Measurements from ENCODE around the gene NPPC. TPM values are rescaled to one million over a fixed set of nuclear protein-coding genes. Genes with fewer than 3 reads are reported as not detected.

NPPC gene
- total RNA-seq: not detected in 2 replicates

GRCh38 chr2:231926180-231926741, at the start of gene NPPC:
Gene NPPC (minus strand): TSS chr2:231926396. CDS start chr2:231926249, 147 bp downstream.

DNA sequence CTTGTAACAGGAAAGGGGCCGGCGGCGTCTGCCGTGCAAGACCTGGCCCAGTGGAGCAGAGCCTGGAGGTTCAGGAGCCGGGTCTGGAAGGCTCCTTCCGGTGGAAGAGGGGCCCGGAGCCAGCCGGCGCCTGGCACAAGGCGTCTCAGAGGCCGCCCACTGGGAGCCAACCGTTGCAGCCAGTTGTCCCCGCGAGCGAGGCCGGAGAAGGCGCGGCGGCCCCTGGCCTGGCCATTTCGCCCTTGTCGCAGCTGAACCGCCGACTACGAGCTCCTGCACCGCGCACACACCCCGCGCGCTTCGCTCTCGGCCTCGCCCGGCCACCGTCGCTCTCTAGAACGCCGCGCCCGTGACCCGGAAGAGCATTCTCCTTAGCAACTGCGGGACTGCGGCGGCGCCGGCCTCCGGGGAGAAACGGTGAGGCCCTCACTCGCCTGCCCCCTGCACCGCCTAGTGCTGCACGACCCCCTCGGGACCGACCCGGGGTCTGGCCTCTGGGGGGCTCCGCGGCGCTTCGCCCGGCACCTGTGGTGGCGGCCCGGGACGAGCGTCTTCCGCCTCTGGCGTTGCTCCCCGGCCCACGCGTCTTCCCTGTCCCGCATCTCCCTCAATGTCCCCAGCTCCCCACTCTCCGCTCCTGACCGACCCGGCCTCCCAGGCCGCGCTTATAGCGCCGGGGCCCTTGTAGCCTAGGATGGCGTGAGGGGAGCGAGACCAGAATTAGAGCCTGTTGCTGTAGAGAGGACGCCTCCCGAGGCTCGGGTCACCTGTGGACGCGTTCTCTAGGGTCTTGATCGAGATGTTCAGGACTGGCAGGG, 35.4 kb upstream of the NPPC start, which contains the start of gene DIS3L2:
DIS3L2 (plus strand) TSS at position 365 of the 818 bp plus-strand sequence. CDS start 53,215 bp downstream, outside the sequence.

Other genes starting within 250 kb of the NPPC start
- gene PTMA, start 217.9 kb downstream of the NPPC start, total RNA-seq: 1,361 and 1,471 TPM in 2 replicates
- 20.0 and 26.4 TPM in 2 replicates for gene PDE6D, start 145.1 kb downstream of the NPPC start, total RNA-seq
- 17.5 and 27.1 TPM in 2 replicates for gene COPS7B, start 140.0 kb downstream of the NPPC start, total RNA-seq
- 18.0 and 25.2 TPM in 2 replicates for gene DIS3L2, start 35.3 kb upstream of the NPPC start, total RNA-seq

Measured in airway epithelial cell (primary cell).